Glomerular endothelial cell (primary cell): ENCODE data around the gene IER5L. TPM values are rescaled to one million over a fixed set of nuclear protein-coding genes. Genes with fewer than 3 reads are reported as not detected.
"Not testable (repeated sequence)": the region's sequence is repeated elsewhere in the genome, so short reads cannot be mapped to it uniquely, and the experiment has no call there.

Source experiments
- DNase-seq: peaks from one replicate; pipeline ENCODE4 v3.0.0-alpha.2; 2011; ENCODE audit warnings: low read depth, low spot score; ENCODE audit errors: extremely low read depth
- total RNA-seq: library from RNA; depleted of rRNA; stranded (reverse); fragments of >200 nt; gene quantifications from 2 replicates; pipeline ENCODE4 v1.2.3, GENCODE V29; 2015

Gene IER5L
- total RNA-seq, 1 donor from 2014 or later: 21.4 TPM

GRCh38 chr9:129140397-129141065 lies 37.5 kb downstream of the IER5L start:
- no peak for DNase-seq

GRCh38 chr9:129139993-129140396 lies 38.1 kb downstream of the IER5L start:
- peak; percentile 96 for DNase-seq

- peak; percentile 74 for DNase-seq
Measured at GRCh38 chr9:129139233-129139992, 38.6 kb downstream of the IER5L start.

GRCh38 chr9:129138476-129139232 lies 39.4 kb downstream of the IER5L start:
- DNase-seq: no peak

GRCh38 chr9:129138144-129138462 lies 40.0 kb downstream of the IER5L start:
- no peak for DNase-seq

- DNase-seq: no peak
Measured at GRCh38 chr9:129137292-129138143, 40.5 kb downstream of the IER5L start.

GRCh38 chr9:129136446-129137035 lies 41.5 kb downstream of the IER5L start:
- DNase-seq: no peak

- DNase-seq: no peak
Measured at GRCh38 chr9:129135476-129135875, 42.6 kb downstream of the IER5L start.

- no peak for DNase-seq
Measured at GRCh38 chr9:129133082-129133481, 45.0 kb downstream of the IER5L start.

- DNase-seq: no peak
Measured at GRCh38 chr9:129131300-129132145, 46.5 kb downstream of the IER5L start.

- DNase-seq: no peak
Measured at GRCh38 chr9:129130791-129131190, 47.3 kb downstream of the IER5L start.

GRCh38 chr9:129130271-129130670 lies 47.8 kb downstream of the IER5L start:
- not testable (repeated sequence) for DNase-seq

GRCh38 chr9:129128689-129129088 lies 49.4 kb downstream of the IER5L start:
- no peak for DNase-seq

GRCh38 chr9:129126749-129127618 lies 51.1 kb downstream of the IER5L start:
- no peak for DNase-seq
